ENCODE data around the gene EPB41L5.

Gene EPB41L5

GRCh38 chr2:120128216-120128615, 115.3 kb downstream of the EPB41L5 start:
- no peak overlapping the region for H3K27ac ChIP-seq (replicated peaks)
- TF ChIP-seq GABPA (IDR thresholded peaks at IDR 0.05; ENCODE audit: low read depth) (no peak), POLR2AphosphoS5 (IDR thresholded peaks at IDR 0.05; ENCODE audit: low read depth) (no peak), CTCF (IDR thresholded peaks at IDR 0.05; ENCODE audit: insufficient read depth, low read length) (no peak), SPI1 (IDR thresholded peaks at IDR 0.05; ENCODE audit: borderline replicate concordance, low read depth) (no peak), REST (IDR thresholded peaks at IDR 0.05; ENCODE audit: insufficient replicate concordance, low read depth) (no peak)
- DNase-seq (ENCODE audit: low read depth in 1 of 2, low spot score in 1 of 2): no peak
- H3K27me3 ChIP-seq (ENCODE audit: insufficient read depth, poor library complexity, severe bottlenecking): no peaks in the 10 kb centered on the region
- H3K4me3 ChIP-seq (replicated peaks; ENCODE audit: insufficient read depth, low read length): no peak overlapping the region

- H3K27me3 ChIP-seq (ENCODE audit: insufficient read depth, poor library complexity, severe bottlenecking): no peaks in the 10 kb centered on the region
- H3K4me3 ChIP-seq (replicated peaks; ENCODE audit: insufficient read depth, low read length): no peak overlapping the region
- TF ChIP-seq SPI1 (IDR thresholded peaks at IDR 0.05; ENCODE audit: borderline replicate concordance, low read depth) (no peak), REST (IDR thresholded peaks at IDR 0.05; ENCODE audit: insufficient replicate concordance, low read depth) (no peak), CTCF (IDR thresholded peaks at IDR 0.05; ENCODE audit: insufficient read depth, low read length) (no peak), GABPA (IDR thresholded peaks at IDR 0.05; ENCODE audit: low read depth) (no peak), POLR2AphosphoS5 (IDR thresholded peaks at IDR 0.05; ENCODE audit: low read depth) (no peak)
- no peak overlapping the region for H3K27ac ChIP-seq (replicated peaks)
- no peak for DNase-seq (ENCODE audit: low read depth in 1 of 2, low spot score in 1 of 2)
Observed at GRCh38 chr2:120132190-120132589, 119.3 kb downstream of the EPB41L5 start.

- TF ChIP-seq GABPA (IDR thresholded peaks at IDR 0.05; ENCODE audit: low read depth) (no peak), CTCF (IDR thresholded peaks at IDR 0.05; ENCODE audit: insufficient read depth, low read length) (no peak), SPI1 (IDR thresholded peaks at IDR 0.05; ENCODE audit: borderline replicate concordance, low read depth) (no peak), REST (IDR thresholded peaks at IDR 0.05; ENCODE audit: insufficient replicate concordance, low read depth) (no peak)
- Histone ChIP-seq H3K27ac (replicated peaks) (no peak overlapping the region), H3K27me3 (ENCODE audit: insufficient read depth, poor library complexity, severe bottlenecking) (no peaks in the 10 kb centered on the region), H3K4me3 (replicated peaks; ENCODE audit: insufficient read depth, low read length) (no peak overlapping the region)
- DNase-seq (ENCODE audit: low read depth in 1 of 2, low spot score in 1 of 2): no peak
Observed at GRCh38 chr2:120132691-120133090, 119.8 kb downstream of the EPB41L5 start.
